Stomach (tissue), 9 donors: ENCODE data around the gene HDGFL2. TPM values are rescaled to one million over a fixed set of nuclear protein-coding genes. Genes with fewer than 3 reads are reported as not detected.
A peak's percentile ranks its signal among the peaks of the same experiment; 100 is the strongest.

ENCODE experiments used
- DNase-seq, 2 donors: peaks; one replicate each; pipeline versions ENCODE4 v3.0.0 to v3.0.0-alpha.2; 2013 to 2019
- H3K27ac ChIP-seq, 5 donors: fragments of 200-600 bp in 4 of 5; sonication (generic) in 4 of 5; one replicate each; pipeline ENCODE4 v1.5.1; 2013 to 2019; ENCODE audit warnings: mild to moderate bottlenecking in 1 of 5, moderate library complexity in 1 of 5
- H3K27me3 ChIP-seq, 3 donors: fragments of 200-600 bp; sonication (generic); one replicate each; pipeline ENCODE4 v1.5.1; 2017 to 2019; ENCODE audit warnings: mixed run types in 1 of 3
- H3K36me3 ChIP-seq, 4 donors: fragments of 200-600 bp; sonication (generic); 1 replicate in 3 of 4; 2 replicates in 1 of 4; pipeline ENCODE4 v1.5.1; 2016 to 2019
- H3K4me1 ChIP-seq, 4 donors: fragments of 200-600 bp; sonication (generic); one replicate each; pipeline ENCODE4 v1.5.1; 2016 to 2019
- H3K4me3 ChIP-seq, 4 donors: fragments of 200-600 bp; sonication (generic) in 3 of 4; one replicate each; pipeline ENCODE4 v1.5.1; 2016 to 2019; ENCODE audit warnings: mild to moderate bottlenecking in 1 of 4
- H3K9me3 ChIP-seq, 4 donors: fragments of 200-600 bp; sonication (generic); one replicate each; pipeline ENCODE4 v1.5.1; 2016 to 2019
- CTCF ChIP-seq, 7 experiments: fragments of 450-650 bp in 4 of 7; fragments of 200-600 bp in 3 of 7; sonication (generic) in 3 of 7; IDR thresholded peaks; one replicate each; pipeline ENCODE4 v1.5.1; 2016 to 2019; ENCODE audit warnings: antibody characterized with exemption in 7 of 7, control low read depth in 2 of 7, mild to moderate bottlenecking in 1 of 7
- EP300 ChIP-seq: sonication (generic); formaldehyde crosslinking; IDR thresholded peaks from one replicate; pipeline ENCODE4 v1.6.1; 2017; ENCODE audit warnings: antibody characterized with exemption
- POLR2A ChIP-seq, 4 donors: fragments of 450-650 bp; IDR thresholded peaks; one replicate each; pipeline ENCODE4 v1.6.1; 2016; ENCODE audit warnings: antibody characterized with exemption in 4 of 4, control low read depth in 2 of 4, mild to moderate bottlenecking in 1 of 4, moderate library complexity in 1 of 4
- POLR2AphosphoS5 ChIP-seq, 3 donors: sonication (generic); formaldehyde crosslinking; IDR thresholded peaks; one replicate each; pipeline ENCODE4 v1.6.1; 2016; ENCODE audit warnings: antibody characterized with exemption in 3 of 3
- WGBS, 5 donors: extraction: QIAGEN DNeasy Blood & Tissue Kit in 3 of 5; methylation state at CpG; one replicate each; pipeline versions ENCODE4 v1.1.5 to v1.1.7; 2013 to 2018; 5-methylcytosine and 5-hydroxymethylcytosine counted together
- intact Hi-C: fragments of 100-400 bp; cut with DNase I; formaldehyde crosslinking; loops from one replicate; pipeline ENCODE4 v1.15.1; 2023; ENCODE audit warnings: low total_unique reads
- polyA plus RNA-seq, 3 donors: library from polyadenylated mRNA; stranded (reverse); fragments of 200-250 nt; gene quantifications; one replicate each; pipeline ENCODE4 v1.2.3, GENCODE V29; 2013
- total RNA-seq, 5 donors: library from RNA; depleted of rRNA; stranded (reverse); fragments of >200 nt; gene quantifications; one replicate each; pipeline versions ENCODE4 v1.1.0 to v1.2.3, GENCODE V29; 2014 to 2016
- donor health status: healthy with polysubstance abuse.
- donor health status: Bipolar disorder and iron deficiency.
- donor health status: healthy.

The HDGFL2 gene
- total and polyA plus RNA-seq, 8 donors, result 25.5 to 127 (median 35.0) TPM

- no peak for DNase-seq
- Histone ChIP-seq H3K27me3 (peaks cover 0 to 19% (median 3%) of the 10 kb centered on the region in 3 donors), H3K4me3 (peak overlapping the region in 2 of 4 donors; percentile 20 to 24), H3K9me3 (peaks cover 0 to 6% (median 0%) of the 10 kb centered on the region in 4 donors), H3K4me1 (peaks cover 3 to 20% (median 15%) of the 10 kb centered on the region in 4 donors), H3K36me3 (peaks cover 0 to 4% (median 0%) of the 10 kb centered on the region in 4 donors), H3K27ac (peak overlapping the region in 2 of 5 donors; percentile 89 to 90)
- WGBS, 5 donors, result 78 to 84% (median 80%) methylated on average over 21 to 77 of the region's 77 CpGs
- TF ChIP-seq POLR2AphosphoS5 (IDR thresholded peaks at IDR 0.05) (no peak), EP300 (no peak)
- intact Hi-C loops, result no loop called here
These were observed 71.1 kb downstream of the HDGFL2 start for GRCh38 chr19:4542896-4543841.

- TF ChIP-seq POLR2A (IDR thresholded peaks at IDR 0.05) (no peak), CTCF (IDR thresholded peaks at IDR 0.05) (no peak), POLR2AphosphoS5 (IDR thresholded peaks at IDR 0.05) (no peak)
- Histone ChIP-seq H3K4me1 (peaks cover 0 to 12% (median 10%) of the 10 kb centered on the region in 4 donors), H3K4me3 (peak overlapping the region in 1 of 4 donors; percentile 20), H3K36me3 (peaks cover 0 to 4% (median 0%) of the 10 kb centered on the region in 4 donors), H3K27ac (peak overlapping the region in 1 of 5 donors; percentile 89), H3K9me3 (peaks cover 0 to 6% (median 0%) of the 10 kb centered on the region in 4 donors), H3K27me3 (peaks cover 0 to 13% (median 3%) of the 10 kb centered on the region in 3 donors)
- intact Hi-C loops, result no loop called here
- WGBS, 5 donors, result 92 to 96% (median 94%) methylated on average over 22 to 87 of the region's 87 CpGs
- no peak for DNase-seq
These were observed 71.9 kb downstream of the HDGFL2 start for GRCh38 chr19:4543842-4544647.

- Histone ChIP-seq H3K27ac (no peak overlapping the region), H3K36me3 (peaks cover 0 to 11% (median 3%) of the 10 kb centered on the region in 4 donors), H3K4me3 (no peak overlapping the region), H3K9me3 (no peaks in the 10 kb centered on the region), H3K27me3 (peaks cover 0 to 28% (median 0%) of the 10 kb centered on the region in 3 donors), H3K4me1 (peaks cover 0 to 6% (median 0%) of the 10 kb centered on the region in 4 donors)
- intact Hi-C loops, result no loop called here
- peak in 1 of 2 donors; percentile 60 for DNase-seq
- 54 to 75% (median 61%) methylated on average over 23 to 32 of the region's 32 CpGs for WGBS, 5 donors
- TF ChIP-seq POLR2A (IDR thresholded peaks at IDR 0.05) (no peak), CTCF (IDR thresholded peaks at IDR 0.05) (peak in 2 of 7 experiments; percentile 24 to 41)
These were observed 75.5 kb downstream of the HDGFL2 start for GRCh38 chr19:4547303-4548237.

GRCh38 chr19:4548238-4548584, 76.1 kb downstream of the HDGFL2 start:
- Histone ChIP-seq H3K27me3 (peaks cover 0 to 31% (median 0%) of the 10 kb centered on the region in 3 donors), H3K36me3 (peaks cover 0 to 11% (median 3%) of the 10 kb centered on the region in 4 donors), H3K9me3 (no peaks in the 10 kb centered on the region), H3K4me1 (peaks cover 0 to 6% (median 0%) of the 10 kb centered on the region in 4 donors), H3K4me3 (no peak overlapping the region), H3K27ac (no peak overlapping the region)
- 51 to 73% (median 60%) methylated on average over 11 to 14 of the region's 14 CpGs for WGBS, 5 donors
- intact Hi-C loops, result no loop called here
- no peak for TF ChIP-seq CTCF (IDR thresholded peaks at IDR 0.05)
- TF ChIP-seq POLR2AphosphoS5 (IDR thresholded peaks at IDR 0.05), result no peak
- no peak for TF ChIP-seq POLR2A (IDR thresholded peaks at IDR 0.05)
- no peak for TF ChIP-seq EP300
- DNase-seq, result no peak
